NCI-H2171 (cell line): ENCODE results near the gene PHRF1.
"Not testable (repeated sequence)": the region's sequence is repeated elsewhere in the genome, so short reads cannot be mapped to it uniquely, and the experiment has no call there.

Source experiments
- DNase-seq: peaks from one replicate; lab custom pipeline; 2025; lab: John Stamatoyannopoulos, UW

The PHRF1 gene

GRCh38 chr11:654444-654843 lies 78.2 kb downstream of the PHRF1 start:
- not testable (repeated sequence) for DNase-seq

- DNase-seq, result no peak
Measured at GRCh38 chr11:655036-655726, 78.9 kb downstream of the PHRF1 start.

- DNase-seq, result no peak
Measured at GRCh38 chr11:656426-656825, 80.2 kb downstream of the PHRF1 start.

DNA sequence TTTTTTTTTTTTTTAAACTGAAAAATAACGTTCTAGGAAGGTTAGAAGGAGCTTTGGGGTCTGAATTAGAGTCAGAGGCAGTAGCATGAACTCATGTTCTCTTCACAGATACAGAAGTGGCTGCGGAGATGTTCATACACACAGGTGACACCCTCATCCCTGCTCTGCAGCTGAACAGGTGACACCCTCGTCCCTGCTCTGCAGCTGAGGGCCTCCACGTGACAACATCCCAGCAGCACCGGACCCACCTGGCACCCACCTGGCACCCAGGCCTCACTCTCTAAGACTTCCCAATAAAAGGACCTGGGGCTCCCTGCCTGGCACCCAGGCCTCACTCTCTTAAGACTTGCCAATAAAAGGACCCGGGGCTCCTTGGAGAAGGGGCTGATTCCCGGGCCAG lies 80.6 kb downstream of the PHRF1 start:
- DNase-seq, result no peak

DNA sequence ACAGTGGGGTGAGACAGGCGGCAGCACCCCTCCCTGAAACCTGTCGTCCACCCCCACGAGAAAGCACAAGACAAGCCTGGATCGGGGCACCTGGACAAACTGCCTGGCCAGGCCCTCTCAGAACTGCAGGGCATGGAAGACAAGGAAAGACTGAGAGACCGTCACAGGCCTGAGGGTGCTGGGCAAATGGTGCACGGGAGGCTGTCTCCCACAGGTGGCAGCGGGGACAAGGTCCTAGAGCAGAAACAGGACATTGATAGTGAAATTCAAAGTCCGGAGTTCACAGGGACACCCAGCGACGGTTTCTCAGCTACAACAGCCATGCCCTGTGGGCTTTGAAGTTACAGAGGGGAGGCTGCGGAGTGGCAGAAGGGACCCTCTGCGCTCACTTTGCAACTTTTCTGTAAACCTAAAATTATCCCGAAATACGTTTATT lies 81.4 kb downstream of the PHRF1 start:
- no peak for DNase-seq

- DNase-seq, result no peak
Measured at GRCh38 chr11:659532-660085, 83.3 kb downstream of the PHRF1 start.

DNA sequence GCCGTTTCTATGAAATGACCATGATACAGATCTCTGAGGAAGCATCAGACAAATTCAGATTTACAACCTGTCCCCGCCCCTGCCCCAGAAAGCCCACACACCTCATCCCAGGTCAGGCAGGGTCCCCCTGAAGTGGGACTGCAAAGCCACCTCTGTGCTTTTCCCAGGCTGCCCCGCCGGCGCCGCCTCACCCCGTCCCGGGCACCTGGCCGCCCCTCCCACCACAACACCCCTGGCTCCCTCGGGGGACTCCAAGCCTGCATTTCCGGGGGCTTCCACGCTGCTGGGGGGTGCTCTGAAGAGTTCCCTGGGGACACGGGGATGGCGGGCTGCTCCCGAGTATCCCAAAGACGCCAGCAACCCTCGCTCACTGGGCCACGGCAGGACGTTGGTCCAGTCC lies 84.0 kb downstream of the PHRF1 start:
- no peak for DNase-seq

DNA sequence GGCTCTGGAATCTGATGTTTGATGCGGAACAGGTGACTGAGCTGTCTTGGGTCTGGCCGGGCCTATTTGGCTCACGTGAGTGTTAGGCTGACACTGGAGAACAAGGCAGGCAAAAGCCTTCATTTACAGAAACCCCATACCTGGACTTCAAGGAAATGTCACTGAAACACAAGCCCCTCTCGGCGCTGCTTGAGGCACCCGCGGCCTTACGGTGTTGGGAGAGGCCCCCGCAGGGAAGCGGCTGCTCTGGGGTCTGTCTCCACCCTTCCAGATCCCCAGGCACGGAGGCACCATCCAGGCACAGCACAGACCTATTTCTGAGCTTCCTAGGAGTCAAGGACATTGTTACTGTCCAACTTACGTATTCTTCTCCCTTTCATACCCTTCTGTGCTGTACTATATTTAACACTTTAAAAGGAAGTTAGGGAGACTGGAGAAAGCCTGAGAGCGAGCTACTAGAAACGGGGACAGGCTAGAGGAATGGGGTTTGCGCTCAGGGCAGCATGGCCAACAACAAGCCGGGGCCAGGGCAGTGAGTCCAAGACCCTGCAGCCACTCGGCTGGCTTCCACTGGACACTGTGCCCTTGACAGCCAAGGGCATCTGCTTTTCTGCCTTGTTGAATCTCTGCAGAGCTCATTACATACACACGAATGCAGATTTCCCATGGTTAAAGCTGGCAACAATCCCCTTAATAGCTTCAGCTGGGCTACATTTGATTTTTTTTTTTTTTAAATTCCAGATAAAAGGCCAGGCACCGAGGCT lies 84.6 kb downstream of the PHRF1 start:
- DNase-seq, result no peak
